GM23248 (cell line): ENCODE results near the gene PLCL2.
A peak's percentile ranks its signal among the peaks of the same experiment; 100 is the strongest.

Experiments used
- EZH2 ChIP-seq: fragments of 200-600 bp; sonication (generic); IDR thresholded peaks from 2 replicates; pipeline ENCODE4 v1.6.1; 2018; ENCODE audit warnings: antibody characterized with exemption, mild to moderate bottlenecking; ENCODE audit not compliant: insufficient read depth, poor library complexity, severe bottlenecking
- EZH2phosphoT487 ChIP-seq: fragments of 200-600 bp; sonication (generic); IDR thresholded peaks from 2 replicates; pipeline ENCODE4 v1.6.1; 2018; ENCODE audit warnings: antibody characterized with exemption, moderate library complexity, mild to moderate bottlenecking, low read depth; ENCODE audit not compliant: insufficient read depth

- TF ChIP-seq EZH2 (no peak), EZH2phosphoT487 (peak; percentile 89)
Observed at GRCh38 chr3:16866571-16866970, 18.2 kb upstream of the PLCL2 start.
